Epithelial cell of esophagus (primary cell): ENCODE data around the gene PEX6.

Source experiments
- DNase-seq: peaks from one replicate; pipeline ENCODE4 v3.0.0; 2010; ENCODE audit warnings: low read depth
- H3K4me3 ChIP-seq: 2 replicates; pipeline ENCODE4 v1.5.1; 2011; ENCODE audit warnings: mild to moderate bottlenecking, low read length, control low read depth
- CTCF ChIP-seq: IDR thresholded peaks from 2 replicates; pipeline ENCODE4 v1.5.1; 2011; ENCODE audit warnings: low read depth, mild to moderate bottlenecking, low read length, control low read depth, inconsistent platforms; ENCODE audit not compliant: insufficient read depth; ENCODE audit errors: missing control alignments

The PEX6 gene

GRCh38 chr6:42984001-42984923, 5.3 kb upstream of the PEX6 start, which contains the start of gene PPP2R5D:
PPP2R5D (plus strand) TSS chr6:42984570; CDS start chr6:42984678, 108 bp downstream.
- TF ChIP-seq CTCF = no peak
- H3K4me3 ChIP-seq = peak within 1 kb of the TSS; percentile 66
- DNase-seq = peak; percentile 99

- no peak for DNase-seq
- H3K4me3 ChIP-seq = no peak overlapping the region
- no peak for TF ChIP-seq CTCF
Measured at GRCh38 chr6:42981836-42982235, 2.9 kb upstream of the PEX6 start.

GRCh38 chr6:42979523-42980177, 669 bp upstream of the PEX6 start:
- peak; percentile 19 for TF ChIP-seq CTCF
- peak; percentile 82 for DNase-seq

GRCh38 chr6:42978487-42978838, 518 bp downstream of the PEX6 start:
- TF ChIP-seq CTCF = no peak
- no peak for DNase-seq
- H3K4me3 ChIP-seq = peak overlapping the region; percentile 73

More at GRCh38 chr6:42979523-42980177, 669 bp upstream of the PEX6 start:
- peak overlapping the region; percentile 73 for H3K4me3 ChIP-seq

GRCh38 chr6:42974919-42975505, 4.0 kb downstream of the PEX6 start:
- DNase-seq = peak; percentile 78
- no peak overlapping the region for H3K4me3 ChIP-seq
- TF ChIP-seq CTCF = no peak

GRCh38 chr6:42973926-42974325, 5.1 kb downstream of the PEX6 start:
- TF ChIP-seq CTCF = no peak
- DNase-seq = no peak
- no peak overlapping the region for H3K4me3 ChIP-seq
